Effector CD8-positive, alpha-beta T cell (primary cell): ENCODE data around the gene DCPS.
A peak's percentile ranks its signal among the peaks of the same experiment; 100 is the strongest.
"Not testable (repeated sequence)": the region's sequence is repeated elsewhere in the genome, so short reads cannot be mapped to it uniquely, and the experiment has no call there.

ENCODE experiments used
- DNase-seq: peaks from one replicate; lab custom pipeline; 2025; lab: John Stamatoyannopoulos, UW

Gene DCPS

GRCh38 chr11:126288237-126288636 lies 15.6 kb upstream of the DCPS start:
- no peak for DNase-seq

- no peak for DNase-seq
These were observed 13.0 kb upstream of the DCPS start for GRCh38 chr11:126290887-126291286.

GRCh38 chr11:126293726-126294125 lies 10.1 kb upstream of the DCPS start:
- no peak for DNase-seq

- no peak for DNase-seq
These were observed 6.9 kb upstream of the DCPS start for GRCh38 chr11:126297004-126297403.

- DNase-seq: no peak
These were observed 706 bp downstream of the DCPS start for GRCh38 chr11:126304457-126305075.

- DNase-seq: no peak
These were observed 1.8 kb downstream of the DCPS start for GRCh38 chr11:126305699-126306098.

GRCh38 chr11:126307706-126308105 lies 3.8 kb downstream of the DCPS start:
- DNase-seq: no peak

GRCh38 chr11:126308271-126308671 lies 4.4 kb downstream of the DCPS start:
- DNase-seq: no peak

GRCh38 chr11:126308771-126309170 lies 4.9 kb downstream of the DCPS start:
- DNase-seq: not testable (repeated sequence)

- peak; percentile 21 for DNase-seq
These were observed 6.5 kb downstream of the DCPS start for GRCh38 chr11:126310200-126310991.

GRCh38 chr11:126310992-126311310 lies 7.1 kb downstream of the DCPS start:
- DNase-seq: no peak

GRCh38 chr11:126311401-126312291 lies 7.8 kb downstream of the DCPS start:
- no peak for DNase-seq

- no peak for DNase-seq
These were observed 9.1 kb downstream of the DCPS start for GRCh38 chr11:126312961-126313360.

GRCh38 chr11:126313826-126314225 lies 10.0 kb downstream of the DCPS start:
- DNase-seq: no peak

- DNase-seq: no peak
These were observed 13.5 kb downstream of the DCPS start for GRCh38 chr11:126317432-126317755.

GRCh38 chr11:126317756-126318573 lies 14.1 kb downstream of the DCPS start:
- no peak for DNase-seq

GRCh38 chr11:126318574-126319373 lies 14.9 kb downstream of the DCPS start:
- no peak for DNase-seq

- no peak for DNase-seq
These were observed 15.5 kb downstream of the DCPS start for GRCh38 chr11:126319374-126319740.

GRCh38 chr11:126322996-126323395 lies 19.1 kb downstream of the DCPS start:
- DNase-seq: no peak

- DNase-seq: no peak
These were observed 23.6 kb downstream of the DCPS start for GRCh38 chr11:126327281-126328000.

GRCh38 chr11:126328001-126328390 lies 24.1 kb downstream of the DCPS start:
- DNase-seq: no peak
